BJ (cell line): ENCODE data around the gene JUP. TPM values are rescaled to one million over a fixed set of nuclear protein-coding genes. Genes with fewer than 3 reads are reported as not detected.

Source experiments
- CTCF ChIA-PET: fragments of 350-600 bp; formaldehyde crosslinking; extraction: SDS; loops from one replicate; lab custom pipeline; 2021; ENCODE audit warnings: antibody characterized with exemption, inconsistent platforms; lab: Yijun Ruan, JAX
- POLR2A ChIA-PET: fragments of 300-600 bp; sonication (Branson Sonifier 250); formaldehyde crosslinking; extraction: SDS; loops from one replicate; lab custom pipeline; 2021; ENCODE audit warnings: antibody characterized with exemption; lab: Charles Lee
- DNase-seq: peaks from one replicate; pipeline ENCODE4 v3.0.0-alpha.2; 2011; ENCODE audit warnings: low read depth
- H3K27me3 ChIP-seq: 2 replicates; pipeline ENCODE4 v1.6.0; 2011; ENCODE audit warnings: low read length; ENCODE audit not compliant: control insufficient read depth, insufficient read depth
- H3K36me3 ChIP-seq: 2 replicates; pipeline ENCODE4 v1.5.1; 2011; ENCODE audit warnings: low read length; ENCODE audit not compliant: control insufficient read depth, insufficient read depth
- H3K4me3 ChIP-seq: 2 replicates; pipeline ENCODE4 v1.5.1; 2011; ENCODE audit warnings: low read depth, mild to moderate bottlenecking, control low read depth, low read length
- polyA plus RNA-seq: library from polyadenylated mRNA; depleted of rRNA; stranded (reverse); fragments of >200 nt; gene quantifications from 2 replicates; pipeline ENCODE4 v1.2.3, GENCODE V29; 2011
- TF ChIP-seq, protein P1 (sequence below): IDR thresholded peaks from 2 replicates; pipeline ENCODE4 v1.5.1; 2011; ENCODE audit warnings: low read depth, mild to moderate bottlenecking, control low read depth, inconsistent platforms, low read length, moderate library complexity; ENCODE audit not compliant: insufficient read depth

The JUP gene
- polyA plus RNA-seq, 1 experiment = 9.4 TPM

DNA sequence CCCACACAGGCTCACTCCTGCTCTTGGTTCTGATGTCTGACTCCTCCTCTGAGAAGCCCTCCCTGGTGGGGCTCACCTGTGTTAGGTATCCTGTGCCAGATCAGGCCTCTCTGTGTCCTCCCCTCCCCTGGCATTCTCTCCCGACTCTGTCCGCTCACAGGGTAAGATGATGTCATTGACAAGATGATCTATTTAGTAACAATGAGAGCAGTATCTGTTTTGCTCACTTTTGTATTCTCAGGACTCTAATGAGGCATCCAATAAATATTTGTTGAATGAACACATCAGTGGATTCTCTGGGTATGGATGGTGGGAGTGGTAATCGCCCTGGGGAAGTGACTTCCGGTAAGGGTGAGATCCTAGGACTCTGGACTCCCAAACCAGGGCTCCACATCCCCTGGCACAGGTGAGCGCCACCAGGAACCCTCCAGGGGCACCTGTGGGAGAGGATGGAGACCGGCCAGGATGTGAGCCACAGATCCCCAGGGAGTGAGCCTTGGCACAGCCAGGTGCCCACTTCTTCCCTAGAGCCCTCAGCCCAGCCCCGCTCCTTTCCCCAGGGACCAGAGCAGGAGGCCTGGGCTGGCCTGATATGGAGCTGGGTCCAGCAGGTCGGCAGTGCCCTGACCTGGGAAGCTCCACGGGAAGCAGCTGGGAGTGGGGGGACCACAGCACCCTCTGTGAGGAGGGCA, 46.7 kb downstream of the JUP start:
- ChIA-PET CTCF (interaction anchor here (0.6 to 14.6 kb wide), 3 partner anchors 46 to 224 kb away, joined by 3 to 125 read pairs (median 19); partner anchors contain the start of gene JUP), POLR2A (no interaction called here)
- no peaks in the 10 kb centered on the region for H3K36me3 ChIP-seq
- TF ChIP-seq, protein P1, sequence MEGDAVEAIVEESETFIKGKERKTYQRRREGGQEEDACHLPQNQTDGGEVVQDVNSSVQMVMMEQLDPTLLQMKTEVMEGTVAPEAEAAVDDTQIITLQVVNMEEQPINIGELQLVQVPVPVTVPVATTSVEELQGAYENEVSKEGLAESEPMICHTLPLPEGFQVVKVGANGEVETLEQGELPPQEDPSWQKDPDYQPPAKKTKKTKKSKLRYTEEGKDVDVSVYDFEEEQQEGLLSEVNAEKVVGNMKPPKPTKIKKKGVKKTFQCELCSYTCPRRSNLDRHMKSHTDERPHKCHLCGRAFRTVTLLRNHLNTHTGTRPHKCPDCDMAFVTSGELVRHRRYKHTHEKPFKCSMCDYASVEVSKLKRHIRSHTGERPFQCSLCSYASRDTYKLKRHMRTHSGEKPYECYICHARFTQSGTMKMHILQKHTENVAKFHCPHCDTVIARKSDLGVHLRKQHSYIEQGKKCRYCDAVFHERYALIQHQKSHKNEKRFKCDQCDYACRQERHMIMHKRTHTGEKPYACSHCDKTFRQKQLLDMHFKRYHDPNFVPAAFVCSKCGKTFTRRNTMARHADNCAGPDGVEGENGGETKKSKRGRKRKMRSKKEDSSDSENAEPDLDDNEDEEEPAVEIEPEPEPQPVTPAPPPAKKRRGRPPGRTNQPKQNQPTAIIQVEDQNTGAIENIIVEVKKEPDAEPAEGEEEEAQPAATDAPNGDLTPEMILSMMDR = no peak
- peaks cover 16% of the 10 kb centered on the region for H3K27me3 ChIP-seq
- DNase-seq = peak; percentile 56
- no peak overlapping the region for H3K4me3 ChIP-seq

DNA sequence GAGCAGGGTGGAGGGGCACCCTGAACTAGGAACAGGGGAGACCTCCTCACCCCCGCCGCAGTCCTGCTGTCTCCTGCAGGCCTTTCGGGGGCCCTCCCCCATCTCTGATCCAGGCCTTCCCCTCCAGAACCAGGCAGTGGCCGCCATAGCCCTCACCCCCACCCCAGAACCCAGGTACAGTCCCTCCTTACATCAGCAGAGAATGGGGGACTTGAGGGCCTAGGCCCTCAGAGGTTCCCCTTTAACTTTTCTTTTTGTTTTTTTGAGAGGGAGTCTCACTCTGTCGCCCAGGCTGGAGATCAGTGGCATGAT, 47.8 kb downstream of the JUP start:
- H3K4me3 ChIP-seq = no peak overlapping the region
- peaks cover 23% of the 10 kb centered on the region for H3K27me3 ChIP-seq
- TF ChIP-seq, protein P1 = no peak
- POLR2A ChIA-PET = no interaction called here
- DNase-seq = no peak
- no peaks in the 10 kb centered on the region for H3K36me3 ChIP-seq
- CTCF ChIA-PET = interaction anchor here (0.7 to 14.6 kb wide), 3 partner anchors 10 to 62 kb away, joined by 4 to 125 read pairs (median 19); partner anchors contain the start of gene JUP

DNA sequence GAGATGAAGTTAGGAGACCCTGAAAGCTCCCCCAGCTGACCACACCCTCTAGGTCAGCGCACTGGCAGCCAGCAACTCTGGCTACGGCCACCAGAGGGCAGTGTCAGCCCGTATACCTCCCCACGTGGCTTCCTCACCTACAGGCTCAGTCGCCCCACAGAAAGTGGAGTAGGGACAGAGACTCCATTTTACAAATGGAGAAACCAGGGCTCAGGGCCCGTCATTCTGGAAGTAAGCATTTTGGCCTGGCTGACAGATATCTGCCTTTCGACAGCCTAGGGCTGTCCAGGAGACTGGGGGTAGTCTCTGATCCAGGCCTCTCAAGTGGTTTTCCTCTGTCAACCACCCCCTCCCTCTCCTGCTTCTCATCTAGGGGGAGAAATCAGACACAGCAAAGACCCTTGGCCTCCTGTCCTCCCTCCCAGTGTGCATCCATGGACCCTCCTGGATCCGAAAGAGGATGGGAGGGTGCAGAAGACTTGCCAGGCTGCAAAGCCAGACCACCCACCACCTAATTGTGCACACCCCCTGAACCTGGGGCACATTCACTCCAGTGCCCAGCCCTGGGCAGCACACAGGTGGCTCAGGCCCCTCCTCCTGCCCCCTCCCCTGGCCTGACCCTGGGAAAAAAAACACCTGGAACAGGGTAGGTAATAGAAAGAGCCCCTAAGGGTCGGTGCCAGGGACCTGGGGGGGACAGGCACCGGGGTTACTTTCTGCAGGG, 48.3 kb downstream of the JUP start:
- ChIA-PET CTCF (interaction anchor here (0.5 to 14.6 kb wide), 28 partner anchors 8 to 379 kb away, joined by 3 to 125 read pairs (median 4); partner anchors contain the start of genes FKBP10, JUP and P3H4), POLR2A (interaction anchor here (0.6 to 1.0 kb wide), 2 partner anchors 62 to 127 kb away, joined by 3 to 6 read pairs; partner anchors contain the start of gene KLHL11)
- Histone ChIP-seq H3K27me3 (peaks cover 25% of the 10 kb centered on the region), H3K36me3 (no peaks in the 10 kb centered on the region), H3K4me3 (no peak overlapping the region)
- DNase-seq = peak; percentile 14
- TF ChIP-seq, protein P1 = peak; percentile 95

DNA sequence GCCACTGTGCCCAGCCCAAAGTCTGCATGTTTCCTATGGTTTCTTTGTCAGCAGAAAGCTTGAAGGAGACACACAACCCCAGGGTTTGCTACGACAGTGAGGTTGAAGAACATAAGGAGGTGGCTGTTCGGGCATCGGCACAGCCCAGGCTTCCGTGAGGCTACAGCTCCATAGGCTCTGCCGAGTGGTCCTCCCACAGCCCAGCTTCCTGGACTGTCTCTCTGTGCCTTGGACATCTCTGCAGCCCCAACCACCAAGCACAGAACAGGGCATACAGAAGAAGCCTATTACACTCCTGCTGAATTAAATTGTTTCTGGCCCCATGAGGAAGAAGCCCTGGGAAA, 48.9 kb downstream of the JUP start:
- Histone ChIP-seq H3K27me3 (peaks cover 27% of the 10 kb centered on the region), H3K36me3 (no peaks in the 10 kb centered on the region), H3K4me3 (no peak overlapping the region)
- TF ChIP-seq, protein P1 = no peak
- ChIA-PET POLR2A (interaction anchor here (1.0 kb wide), 1 partner anchor 63 kb away, joined by 3 read pairs; no protein-coding TSS in a partner anchor), CTCF (interaction anchor here (0.5 to 14.6 kb wide), 28 partner anchors 8 to 380 kb away, joined by 3 to 125 read pairs (median 4); partner anchors contain the start of genes FKBP10, JUP and P3H4)
- no peak for DNase-seq
